Measurements from ENCODE around the gene CISD3. TPM values are rescaled to one million over a fixed set of nuclear protein-coding genes. Genes with fewer than 3 reads are reported as not detected.

Gene CISD3
- total and polyA plus RNA-seq, 2 of the 8 experiments (the other 6 are each of a cell fraction or from before 2014, with no cell fraction given), result 9.4 to 11.1 TPM

GRCh38 chr17:38687286-38687685 is 42.9 kb upstream of the CISD3 start (continued):
- TF ChIP-seq RNF2 (IDR thresholded peaks at IDR 0.05; ENCODE audit: borderline replicate concordance, low read depth, low read length, missing control alignments, poor library complexity, severe bottlenecking) (no peak), TEAD4 (IDR thresholded peaks at IDR 0.05; ENCODE audit: low read depth, low read length) (no peak), BCL11A (IDR thresholded peaks at IDR 0.05; ENCODE audit: low read depth in 2 of 2, low read length in 2 of 2) (no peak), HDAC2 (IDR thresholded peaks at IDR 0.05; ENCODE audit: borderline replicate concordance in 1 of 2, low read depth in 2 of 2, low read length in 2 of 2) (no peak), CTBP2 (IDR thresholded peaks at IDR 0.05; ENCODE audit: borderline replicate concordance, insufficient read depth, insufficient read length, low read length) (no peak)

Data from H1 (cell line).